Parathyroid adenoma (tissue), 2 donors: ENCODE results near the gene MAD1L1.

Experiments
- H2AFZ ChIP-seq: fragments of 300-600 bp; sonication (generic); one replicate; pipeline ENCODE4 v1.7.0; 2017; ENCODE audit warnings: antibody characterized with exemption, mild to moderate bottlenecking
- H3K27ac ChIP-seq: fragments of 300-600 bp; sonication (generic); one replicate; pipeline ENCODE4 v1.7.0; 2017
- H3K27me3 ChIP-seq: fragments of 300-600 bp; sonication (generic); one replicate; pipeline ENCODE4 v1.7.0; 2017; ENCODE audit warnings: low read length; ENCODE audit not compliant: control insufficient read depth, insufficient read depth
- H3K36me3 ChIP-seq: fragments of 300-600 bp; sonication (generic); one replicate; pipeline ENCODE4 v1.7.0; 2017; ENCODE audit warnings: low read length; ENCODE audit not compliant: control insufficient read depth, insufficient read depth
- H3K4me1 ChIP-seq: fragments of 300-600 bp; sonication (generic); one replicate; pipeline ENCODE4 v1.7.0; 2017; ENCODE audit warnings: control low read depth
- H3K4me2 ChIP-seq: fragments of 300-600 bp; sonication (generic); one replicate; pipeline ENCODE4 v1.7.0; 2017; ENCODE audit warnings: low read length
- H3K4me3 ChIP-seq: fragments of 300-600 bp; sonication (generic); one replicate; pipeline ENCODE4 v1.7.0; 2017; ENCODE audit warnings: low read depth, low read length
- H3K79me2 ChIP-seq: fragments of 300-600 bp; sonication (generic); one replicate; pipeline ENCODE4 v1.7.0; 2017; ENCODE audit warnings: control low read depth
- H3K9ac ChIP-seq: fragments of 300-600 bp; sonication (generic); one replicate; pipeline ENCODE4 v1.7.0; 2017; ENCODE audit warnings: mild to moderate bottlenecking
- H3K9me3 ChIP-seq: fragments of 300-600 bp; sonication (generic); one replicate; pipeline ENCODE4 v1.7.0; 2017; ENCODE audit warnings: low read length; ENCODE audit not compliant: control insufficient read depth
- CTCF ChIP-seq: fragments of 300-600 bp; sonication (generic); IDR thresholded peaks from one replicate; pipeline ENCODE4 v1.7.0; 2017; ENCODE audit warnings: antibody characterized with exemption, mild to moderate bottlenecking
- donor health status: primary hyperparathyroidism.

The MAD1L1 gene

DNA sequence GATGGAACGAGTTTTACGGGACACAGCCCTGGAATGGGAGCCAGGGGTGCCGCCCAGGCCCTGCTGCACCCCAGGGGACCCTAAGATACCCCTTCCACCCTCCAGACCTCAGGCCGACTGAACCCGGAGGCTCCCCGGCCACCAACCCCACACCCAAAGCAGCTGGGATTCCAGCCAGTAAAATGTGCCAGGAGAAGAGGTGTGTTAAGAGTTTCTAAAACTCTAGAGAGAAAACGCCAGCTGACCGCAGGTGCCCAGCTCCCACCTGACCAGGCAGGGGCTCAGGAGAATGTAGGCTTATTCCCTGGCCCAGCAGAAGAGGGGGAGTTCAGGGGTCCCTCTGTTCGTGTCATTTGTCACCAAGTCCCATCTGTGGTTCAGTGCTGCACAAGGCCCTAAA is 26.7 kb upstream of the MAD1L1 start:
- no peaks in the 10 kb centered on the region for H3K79me2 ChIP-seq
- H3K4me1 ChIP-seq = no peaks in the 10 kb centered on the region
- H2AFZ ChIP-seq = no peak overlapping the region
- no peak overlapping the region for H3K9ac ChIP-seq
- H3K4me3 ChIP-seq = no peak overlapping the region
- H3K9me3 ChIP-seq = no peaks in the 10 kb centered on the region
- no peak overlapping the region for H3K4me2 ChIP-seq
- H3K36me3 ChIP-seq = no peaks in the 10 kb centered on the region
- no peak for TF ChIP-seq CTCF
- H3K27me3 ChIP-seq = no peaks in the 10 kb centered on the region
- no peak overlapping the region for H3K27ac ChIP-seq

GRCh38 chr7:2258661-2259365 is 26.1 kb upstream of the MAD1L1 start:
- Histone ChIP-seq H3K27ac (no peak overlapping the region), H3K4me2 (no peak overlapping the region), H3K27me3 (no peaks in the 10 kb centered on the region), H3K4me3 (no peak overlapping the region), H3K4me1 (no peaks in the 10 kb centered on the region), H3K9me3 (no peaks in the 10 kb centered on the region), H2AFZ (no peak overlapping the region), H3K9ac (no peak overlapping the region), H3K36me3 (no peaks in the 10 kb centered on the region), H3K79me2 (no peaks in the 10 kb centered on the region)
- no peak for TF ChIP-seq CTCF

DNA sequence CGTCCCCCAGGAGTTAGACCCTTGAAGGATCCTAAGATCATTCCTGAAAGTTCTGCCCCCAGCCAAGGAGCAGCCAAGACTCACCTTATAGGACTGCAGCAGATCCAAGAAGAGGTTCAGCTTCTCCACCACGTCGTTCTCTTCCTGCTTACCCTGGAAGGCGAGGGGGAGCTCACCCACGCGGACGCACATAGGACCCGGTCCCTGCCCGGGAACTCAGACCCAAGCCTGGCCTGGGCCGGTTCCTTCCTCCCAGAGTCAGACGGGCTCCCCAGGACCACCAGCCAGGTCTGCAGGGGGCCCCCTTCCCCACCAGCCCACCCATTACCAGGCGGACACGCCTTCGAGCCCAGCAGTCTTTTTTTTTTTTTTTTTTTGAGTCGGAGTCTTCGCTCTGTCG is 24.9 kb upstream of the MAD1L1 start:
- Histone ChIP-seq H3K4me3 (no peak overlapping the region), H3K27me3 (no peaks in the 10 kb centered on the region), H3K79me2 (no peaks in the 10 kb centered on the region), H3K4me2 (no peak overlapping the region), H3K9me3 (no peaks in the 10 kb centered on the region), H3K36me3 (no peaks in the 10 kb centered on the region), H3K9ac (no peak overlapping the region), H3K4me1 (no peaks in the 10 kb centered on the region), H2AFZ (no peak overlapping the region), H3K27ac (no peak overlapping the region)
- TF ChIP-seq CTCF = no peak

GRCh38 chr7:2257046-2257551 is 24.4 kb upstream of the MAD1L1 start:
- H2AFZ ChIP-seq = no peak overlapping the region
- H3K4me2 ChIP-seq = no peak overlapping the region
- no peak overlapping the region for H3K4me3 ChIP-seq
- H3K36me3 ChIP-seq = no peaks in the 10 kb centered on the region
- H3K79me2 ChIP-seq = no peaks in the 10 kb centered on the region
- H3K4me1 ChIP-seq = no peaks in the 10 kb centered on the region
- H3K9ac ChIP-seq = no peak overlapping the region
- H3K9me3 ChIP-seq = no peaks in the 10 kb centered on the region
- TF ChIP-seq CTCF = no peak
- H3K27ac ChIP-seq = no peak overlapping the region
- H3K27me3 ChIP-seq = no peaks in the 10 kb centered on the region
